ENCODE measurements around the gene SACM1L.
A peak's percentile ranks its signal among the peaks of the same experiment; 100 is the strongest.

The SACM1L gene

GRCh38 chr3:45679805-45680204, 9.4 kb upstream of the SACM1L start:
- DNase-seq (ENCODE audit: low read depth): peak; percentile 89
- H3K4me3 ChIP-seq (ENCODE audit: low read depth, low read length): no peak overlapping the region
- TF ChIP-seq MYC (IDR thresholded peaks at IDR 0.05; ENCODE audit: low read depth, low read length): no peak
- no peak for TF ChIP-seq POLR2A (IDR thresholded peaks at IDR 0.05; ENCODE audit: extremely low read depth, insufficient read length)
- no peak for TF ChIP-seq MAX (IDR thresholded peaks at IDR 0.05; ENCODE audit: low read depth, low read length)
- TF ChIP-seq, protein P1, sequence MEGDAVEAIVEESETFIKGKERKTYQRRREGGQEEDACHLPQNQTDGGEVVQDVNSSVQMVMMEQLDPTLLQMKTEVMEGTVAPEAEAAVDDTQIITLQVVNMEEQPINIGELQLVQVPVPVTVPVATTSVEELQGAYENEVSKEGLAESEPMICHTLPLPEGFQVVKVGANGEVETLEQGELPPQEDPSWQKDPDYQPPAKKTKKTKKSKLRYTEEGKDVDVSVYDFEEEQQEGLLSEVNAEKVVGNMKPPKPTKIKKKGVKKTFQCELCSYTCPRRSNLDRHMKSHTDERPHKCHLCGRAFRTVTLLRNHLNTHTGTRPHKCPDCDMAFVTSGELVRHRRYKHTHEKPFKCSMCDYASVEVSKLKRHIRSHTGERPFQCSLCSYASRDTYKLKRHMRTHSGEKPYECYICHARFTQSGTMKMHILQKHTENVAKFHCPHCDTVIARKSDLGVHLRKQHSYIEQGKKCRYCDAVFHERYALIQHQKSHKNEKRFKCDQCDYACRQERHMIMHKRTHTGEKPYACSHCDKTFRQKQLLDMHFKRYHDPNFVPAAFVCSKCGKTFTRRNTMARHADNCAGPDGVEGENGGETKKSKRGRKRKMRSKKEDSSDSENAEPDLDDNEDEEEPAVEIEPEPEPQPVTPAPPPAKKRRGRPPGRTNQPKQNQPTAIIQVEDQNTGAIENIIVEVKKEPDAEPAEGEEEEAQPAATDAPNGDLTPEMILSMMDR (IDR thresholded peaks at IDR 0.05; ENCODE audit: low read depth, low read length): no peak

- TF ChIP-seq, protein P1 (IDR thresholded peaks at IDR 0.05; ENCODE audit: low read depth, low read length): no peak
- TF ChIP-seq MYC (IDR thresholded peaks at IDR 0.05; ENCODE audit: low read depth, low read length) (no peak), POLR2A (IDR thresholded peaks at IDR 0.05; ENCODE audit: extremely low read depth, insufficient read length) (no peak), MAX (IDR thresholded peaks at IDR 0.05; ENCODE audit: low read depth, low read length) (no peak)
- DNase-seq (ENCODE audit: low read depth): no peak
- H3K4me3 ChIP-seq (ENCODE audit: low read depth, low read length): no peak overlapping the region
Measured at GRCh38 chr3:45681221-45681620, 8.0 kb upstream of the SACM1L start.

- DNase-seq (ENCODE audit: low read depth): no peak
- H3K4me3 ChIP-seq (ENCODE audit: low read depth, low read length): no peak overlapping the region
- TF ChIP-seq MAX (IDR thresholded peaks at IDR 0.05; ENCODE audit: low read depth, low read length) (no peak), POLR2A (IDR thresholded peaks at IDR 0.05; ENCODE audit: extremely low read depth, insufficient read length) (no peak), MYC (IDR thresholded peaks at IDR 0.05; ENCODE audit: low read depth, low read length) (no peak)
- TF ChIP-seq, protein P1 (IDR thresholded peaks at IDR 0.05; ENCODE audit: low read depth, low read length): no peak
Measured at GRCh38 chr3:45681846-45682245, 7.3 kb upstream of the SACM1L start.

DNA sequence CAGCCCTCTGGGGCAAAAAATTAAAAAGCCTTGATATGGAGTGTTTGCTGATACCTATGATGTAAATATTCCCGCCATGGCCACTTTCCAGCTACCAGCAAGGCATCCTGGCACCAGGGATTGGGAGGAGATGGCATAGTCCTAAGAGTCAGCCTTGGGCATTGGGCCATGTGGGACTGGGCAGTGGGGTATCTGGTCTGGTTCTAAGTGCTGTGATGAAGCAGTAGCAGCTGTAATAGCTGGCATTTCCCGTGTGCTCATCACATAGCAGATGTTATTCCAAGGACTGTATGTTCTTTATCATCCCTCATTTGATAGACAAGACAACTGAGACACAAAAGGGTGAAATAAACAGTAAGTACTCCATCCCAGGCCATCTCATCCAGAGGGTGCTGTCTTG, 6.9 kb upstream of the SACM1L start:
- no peak for TF ChIP-seq MYC (IDR thresholded peaks at IDR 0.05; ENCODE audit: low read depth, low read length)
- TF ChIP-seq MAX (IDR thresholded peaks at IDR 0.05; ENCODE audit: low read depth, low read length): no peak
- no peak for DNase-seq (ENCODE audit: low read depth)
- H3K4me3 ChIP-seq (ENCODE audit: low read depth, low read length): no peak overlapping the region

DNA sequence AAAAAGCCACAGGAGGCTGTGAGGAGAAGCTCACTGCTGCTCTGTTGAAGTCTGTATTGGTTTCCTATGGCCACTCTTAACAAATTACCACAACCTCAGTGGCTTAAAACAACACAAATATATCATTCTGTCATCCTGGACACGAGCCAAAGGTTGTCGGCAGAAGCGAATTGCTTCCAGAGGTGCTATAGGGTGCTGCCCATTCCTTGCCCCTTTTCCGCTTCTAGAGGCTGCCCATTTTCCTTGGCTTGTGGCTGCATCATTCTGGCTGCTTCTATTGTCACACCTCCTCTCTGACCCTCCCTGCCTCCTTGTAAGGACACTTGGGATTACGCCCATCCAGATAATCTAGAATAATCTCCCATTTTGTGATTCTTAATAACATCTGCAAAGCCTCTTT, 6.4 kb upstream of the SACM1L start:
- DNase-seq (ENCODE audit: low read depth): no peak
- TF ChIP-seq, protein P1 (IDR thresholded peaks at IDR 0.05; ENCODE audit: low read depth, low read length): no peak
- TF ChIP-seq MAX (IDR thresholded peaks at IDR 0.05; ENCODE audit: low read depth, low read length): no peak
- no peak for TF ChIP-seq POLR2A (IDR thresholded peaks at IDR 0.05; ENCODE audit: extremely low read depth, insufficient read length)
- TF ChIP-seq MYC (IDR thresholded peaks at IDR 0.05; ENCODE audit: low read depth, low read length): no peak
- no peak overlapping the region for H3K4me3 ChIP-seq (ENCODE audit: low read depth, low read length)

- peak; percentile 17 for DNase-seq (ENCODE audit: low read depth)
- TF ChIP-seq POLR2A (IDR thresholded peaks at IDR 0.05; ENCODE audit: extremely low read depth, insufficient read length) (no peak), MYC (IDR thresholded peaks at IDR 0.05; ENCODE audit: low read depth, low read length) (no peak), MAX (IDR thresholded peaks at IDR 0.05; ENCODE audit: low read depth, low read length) (no peak)
- TF ChIP-seq, protein P1 (IDR thresholded peaks at IDR 0.05; ENCODE audit: low read depth, low read length): no peak
- no peak overlapping the region for H3K4me3 ChIP-seq (ENCODE audit: low read depth, low read length)
Measured at GRCh38 chr3:45683417-45684326, 5.5 kb upstream of the SACM1L start.

All from NB4 (cell line).